ENCODE measurements around the gene PANX3. TPM values are rescaled to one million over a fixed set of nuclear protein-coding genes. Genes with fewer than 3 reads are reported as not detected.

Gene PANX3
- total RNA-seq, 5 donors from 2014 or later (not counting 1 experiment from before 2014, with no cell fraction given): not detected

DNA sequence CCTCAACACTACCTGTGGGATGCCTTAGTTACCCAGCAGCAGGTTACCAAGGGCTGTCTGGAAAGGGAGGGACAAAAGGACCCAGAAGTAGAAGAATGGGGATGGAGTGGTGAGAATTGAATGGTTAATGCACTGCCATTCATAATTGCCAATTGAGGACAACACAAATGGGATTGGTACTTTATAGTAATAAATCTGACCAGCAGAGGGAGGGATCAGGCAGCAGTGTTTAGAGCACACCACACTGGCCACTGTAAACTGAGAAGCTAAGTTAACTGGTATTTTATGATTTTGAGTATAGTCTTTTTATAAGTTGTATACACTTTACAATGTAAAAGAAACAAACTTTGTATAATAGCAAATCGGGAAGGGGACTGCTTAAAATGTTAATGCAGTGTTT, 22.1 kb downstream of the PANX3 start:
- Mint-ChIP-seq H3K9me3 (no peaks in the 10 kb centered on the region), H3K4me3 (no peak overlapping the region), H3K36me3 (peaks cover 59% of the 10 kb centered on the region), H3K27me3 (no peaks in the 10 kb centered on the region), H3K4me1 (peaks cover 2 to 7% (median 3%) of the 10 kb centered on the region in 3 donors), H3K27ac (no peak overlapping the region)
- POLR2A ChIA-PET: interaction anchor here in 1 of 2 donors (0.5 kb wide), 1 partner anchor 860 kb away, joined by 3 read pairs; no protein-coding TSS in a partner anchor
- Histone ChIP-seq H3K4me3 (ENCODE audit: control insufficient read depth in 1 of 2, extremely low read depth in 1 of 2, low read length in 1 of 2) (no peak overlapping the region), H3K4me1 (ENCODE audit: control insufficient read depth in 1 of 2, extremely low read depth in 1 of 2, insufficient read depth in 2 of 2, low read length in 2 of 2) (no peaks in the 10 kb centered on the region), H3K9me3 (no peaks in the 10 kb centered on the region), H3K36me3 (ENCODE audit: control insufficient read depth in 2 of 2, extremely low read depth in 1 of 2, insufficient read depth in 1 of 2, low read length in 1 of 2) (peaks cover 4 to 75% of the 10 kb centered on the region in 2 donors), H3K27ac (ENCODE audit: low read length) (no peak overlapping the region), H3K27me3 (replicated peaks in 1 of 2; ENCODE audit: control insufficient read depth in 2 of 2, extremely low read depth in 1 of 2, insufficient read depth in 2 of 2, low read length in 1 of 2) (no peaks in the 10 kb centered on the region)
- WGBS (ENCODE audit: insufficient coverage): no CpG with 5 or more reads among the region's 1 CpG
- DNase-seq (no peak), ATAC-seq (replicated peaks in 1 of 4) (no peak)
- CTCF ChIA-PET: interaction anchor here in 1 of 2 donors (1.0 kb wide), 2 partner anchors 37 to 161 kb away, joined by 3 read pairs; no protein-coding TSS in a partner anchor

DNA sequence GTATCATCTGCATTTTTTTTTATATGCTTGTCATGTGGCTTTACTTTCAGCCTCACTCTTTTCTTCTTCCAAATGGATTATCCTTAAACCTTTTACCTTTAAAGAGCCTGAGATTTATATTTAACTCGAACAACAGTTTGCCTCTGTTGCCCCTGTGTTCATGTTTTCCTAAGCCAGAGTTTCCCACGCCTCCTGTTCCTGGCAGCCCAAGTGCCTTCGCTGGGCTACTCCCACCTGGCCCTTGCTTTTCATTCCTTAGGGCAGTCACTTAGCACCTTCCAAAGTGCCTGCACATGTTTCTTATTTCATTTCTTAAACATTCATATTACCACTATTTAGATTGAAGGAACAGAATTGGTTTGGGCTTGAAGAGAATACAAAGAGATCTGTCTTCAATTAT, 24.7 kb downstream of the PANX3 start:
- H3K36me3 ChIP-seq (ENCODE audit: control insufficient read depth in 2 of 2, extremely low read depth in 1 of 2, insufficient read depth in 1 of 2, low read length in 1 of 2): peaks cover 0 to 64% of the 10 kb centered on the region in 2 donors
- no peak for ATAC-seq (replicated peaks in 1 of 4)
- CTCF ChIA-PET: no interaction called here

DNA sequence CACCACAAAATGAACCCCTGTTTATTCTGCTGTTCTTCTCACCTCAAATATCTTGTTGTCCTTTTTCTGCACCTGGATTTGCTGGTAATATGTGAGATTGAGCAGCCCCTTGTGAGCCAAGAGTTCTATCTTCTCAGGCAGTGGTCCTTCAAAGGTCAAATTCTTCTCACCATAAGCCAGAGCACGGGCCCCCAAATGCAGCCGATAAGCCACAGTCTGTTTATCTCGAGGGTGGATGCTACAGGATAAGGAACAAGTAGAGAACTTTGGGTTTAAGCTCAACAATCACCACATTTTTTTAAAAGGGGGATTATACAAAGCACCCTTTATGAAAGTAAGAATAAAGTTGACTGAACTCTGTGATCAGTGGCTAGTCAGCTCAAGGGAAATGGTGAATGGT, 27.3 kb downstream of the PANX3 start:
- Histone ChIP-seq H3K27ac (ENCODE audit: low read length) (no peak overlapping the region), H3K4me3 (ENCODE audit: control insufficient read depth in 1 of 2, extremely low read depth in 1 of 2, low read length in 1 of 2) (no peak overlapping the region), H3K36me3 (ENCODE audit: control insufficient read depth in 2 of 2, extremely low read depth in 1 of 2, insufficient read depth in 1 of 2, low read length in 1 of 2) (peaks cover 0 to 38% of the 10 kb centered on the region in 2 donors), H3K4me1 (ENCODE audit: control insufficient read depth in 1 of 2, extremely low read depth in 1 of 2, insufficient read depth in 2 of 2, low read length in 2 of 2) (no peaks in the 10 kb centered on the region), H3K9me3 (no peaks in the 10 kb centered on the region), H3K27me3 (replicated peaks in 1 of 2; ENCODE audit: control insufficient read depth in 2 of 2, extremely low read depth in 1 of 2, insufficient read depth in 2 of 2, low read length in 1 of 2) (no peaks in the 10 kb centered on the region)
- ATAC-seq (replicated peaks in 1 of 4): no peak
- no CpG with 5 or more reads among the region's 3 CpGs for WGBS (ENCODE audit: insufficient coverage)
- CTCF ChIA-PET: interaction anchor here in 1 of 2 donors (0.9 kb wide), 1 partner anchor 238 kb away, joined by 3 read pairs; no protein-coding TSS in a partner anchor
- no peak overlapping the region for H3K4me3 Mint-ChIP-seq
- H3K27ac Mint-ChIP-seq: no peak overlapping the region
- H3K36me3 Mint-ChIP-seq: peaks cover 21% of the 10 kb centered on the region
- no peaks in the 10 kb centered on the region for H3K9me3 Mint-ChIP-seq
- no peak for DNase-seq
- no peaks in the 10 kb centered on the region for H3K4me1 Mint-ChIP-seq
- no peaks in the 10 kb centered on the region for H3K27me3 Mint-ChIP-seq
- POLR2A ChIA-PET: no interaction called here

More for the DNA sequence above, 24.7 kb downstream of the PANX3 start:
- DNase-seq: no peak
- Histone ChIP-seq H3K27ac (ENCODE audit: low read length) (no peak overlapping the region), H3K9me3 (no peaks in the 10 kb centered on the region), H3K4me3 (ENCODE audit: control insufficient read depth in 1 of 2, extremely low read depth in 1 of 2, low read length in 1 of 2) (no peak overlapping the region), H3K4me1 (ENCODE audit: control insufficient read depth in 1 of 2, extremely low read depth in 1 of 2, insufficient read depth in 2 of 2, low read length in 2 of 2) (no peaks in the 10 kb centered on the region), H3K27me3 (replicated peaks in 1 of 2; ENCODE audit: control insufficient read depth in 2 of 2, extremely low read depth in 1 of 2, insufficient read depth in 2 of 2, low read length in 1 of 2) (no peaks in the 10 kb centered on the region)
- Mint-ChIP-seq H3K27ac (no peak overlapping the region), H3K4me3 (no peak overlapping the region), H3K9me3 (no peaks in the 10 kb centered on the region), H3K36me3 (peaks cover 45% of the 10 kb centered on the region), H3K4me1 (no peaks in the 10 kb centered on the region), H3K27me3 (no peaks in the 10 kb centered on the region)
- POLR2A ChIA-PET: interaction anchor here in 1 of 2 donors (0.6 kb wide), 1 partner anchor 13 kb away, joined by 3 read pairs; the partner anchor contains the start of gene TBRG1
- 94% methylated on average over 3 of the region's 3 CpGs for WGBS (ENCODE audit: insufficient coverage)

DNA sequence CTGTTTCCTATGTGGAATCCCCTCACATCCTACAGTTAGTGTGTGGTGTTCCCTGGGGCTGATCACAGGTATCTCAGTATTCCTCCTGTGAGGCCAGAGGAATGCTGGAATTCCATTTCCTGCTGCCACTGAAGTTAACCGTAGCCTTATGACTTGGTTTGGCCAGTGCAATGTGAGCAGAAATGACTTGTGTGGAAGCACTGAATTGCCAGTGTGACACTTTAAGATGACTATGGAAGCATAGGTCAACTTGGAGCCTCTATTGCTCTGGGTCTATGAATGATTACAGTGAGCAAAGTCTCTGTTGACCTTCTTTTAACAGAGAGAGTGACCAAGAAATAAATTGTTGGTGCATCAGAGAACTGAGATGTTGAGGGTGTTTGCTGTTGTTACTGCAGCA, 28.0 kb downstream of the PANX3 start:
- DNase-seq: no peak
- H3K27ac Mint-ChIP-seq: no peak overlapping the region
- no peaks in the 10 kb centered on the region for H3K27me3 ChIP-seq (replicated peaks in 1 of 2; ENCODE audit: control insufficient read depth in 2 of 2, extremely low read depth in 1 of 2, insufficient read depth in 2 of 2, low read length in 1 of 2)
- peaks cover 17% of the 10 kb centered on the region for H3K36me3 Mint-ChIP-seq
- no peaks in the 10 kb centered on the region for H3K9me3 Mint-ChIP-seq
- peaks cover 0 to 35% of the 10 kb centered on the region in 2 donors for H3K36me3 ChIP-seq (ENCODE audit: control insufficient read depth in 2 of 2, extremely low read depth in 1 of 2, insufficient read depth in 1 of 2, low read length in 1 of 2)
- ChIA-PET CTCF (interaction anchor here in 1 of 2 donors (0.9 kb wide), 1 partner anchor 237 kb away, joined by 3 read pairs; no protein-coding TSS in a partner anchor), POLR2A (no interaction called here)
- no peak for ATAC-seq (replicated peaks in 1 of 4)
- H3K4me3 Mint-ChIP-seq: no peak overlapping the region
- H3K27ac ChIP-seq (ENCODE audit: low read length): no peak overlapping the region
- H3K9me3 ChIP-seq: no peaks in the 10 kb centered on the region
- no peak overlapping the region for H3K4me3 ChIP-seq (ENCODE audit: control insufficient read depth in 1 of 2, extremely low read depth in 1 of 2, low read length in 1 of 2)
- no peaks in the 10 kb centered on the region for H3K4me1 Mint-ChIP-seq
- no peaks in the 10 kb centered on the region for H3K4me1 ChIP-seq (ENCODE audit: control insufficient read depth in 1 of 2, extremely low read depth in 1 of 2, insufficient read depth in 2 of 2, low read length in 2 of 2)
- no peaks in the 10 kb centered on the region for H3K27me3 Mint-ChIP-seq
- WGBS (ENCODE audit: insufficient coverage): 100% methylated on average over 1 of the region's 1 CpG

DNA sequence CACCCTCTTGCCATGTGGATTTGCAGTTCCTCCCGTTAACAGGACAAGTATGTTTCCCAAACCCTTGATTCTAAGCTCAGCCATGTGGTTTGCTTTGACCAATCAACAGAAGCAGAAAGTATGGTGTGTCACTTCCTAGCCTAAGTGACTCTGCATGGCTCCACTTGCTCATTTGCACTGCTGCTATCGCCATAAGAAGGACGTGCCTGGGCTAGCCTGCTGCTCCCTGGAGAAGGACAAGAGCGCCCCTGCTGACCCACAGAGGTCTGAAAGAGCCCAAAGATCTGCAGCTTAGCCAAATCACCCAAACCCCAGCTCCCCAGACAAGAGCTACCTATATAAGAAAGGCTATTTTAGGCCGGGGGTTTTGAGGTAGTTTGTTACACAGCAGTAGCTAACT, 29.4 kb downstream of the PANX3 start:
- no peak overlapping the region for H3K4me3 Mint-ChIP-seq
- Histone ChIP-seq H3K4me1 (ENCODE audit: control insufficient read depth in 1 of 2, extremely low read depth in 1 of 2, insufficient read depth in 2 of 2, low read length in 2 of 2) (peaks cover 0 to 3% of the 10 kb centered on the region in 2 experiments), H3K36me3 (ENCODE audit: control insufficient read depth in 2 of 2, extremely low read depth in 1 of 2, insufficient read depth in 1 of 2, low read length in 1 of 2) (peaks cover 0 to 26% of the 10 kb centered on the region in 2 donors), H3K27me3 (replicated peaks in 1 of 2; ENCODE audit: control insufficient read depth in 2 of 2, extremely low read depth in 1 of 2, insufficient read depth in 2 of 2, low read length in 1 of 2) (no peaks in the 10 kb centered on the region), H3K27ac (ENCODE audit: low read length) (no peak overlapping the region), H3K9me3 (no peaks in the 10 kb centered on the region), H3K4me3 (ENCODE audit: control insufficient read depth in 1 of 2, extremely low read depth in 1 of 2, low read length in 1 of 2) (no peak overlapping the region)
- WGBS (ENCODE audit: insufficient coverage): 88% methylated on average over 1 of the region's 5 CpGs
- peaks cover 16% of the 10 kb centered on the region for H3K36me3 Mint-ChIP-seq
- ChIA-PET CTCF (interaction anchor here in 1 of 2 donors (1.2 kb wide), 1 partner anchor 154 kb away, joined by 3 read pairs; no protein-coding TSS in a partner anchor), POLR2A (no interaction called here)
- peaks cover 0 to 4% (median 3%) of the 10 kb centered on the region in 3 donors for H3K4me1 Mint-ChIP-seq
- H3K9me3 Mint-ChIP-seq: no peaks in the 10 kb centered on the region
- no peaks in the 10 kb centered on the region for H3K27me3 Mint-ChIP-seq
- no peak overlapping the region for H3K27ac Mint-ChIP-seq
- no peak for ATAC-seq (replicated peaks in 1 of 4)
- no peak for DNase-seq

DNA sequence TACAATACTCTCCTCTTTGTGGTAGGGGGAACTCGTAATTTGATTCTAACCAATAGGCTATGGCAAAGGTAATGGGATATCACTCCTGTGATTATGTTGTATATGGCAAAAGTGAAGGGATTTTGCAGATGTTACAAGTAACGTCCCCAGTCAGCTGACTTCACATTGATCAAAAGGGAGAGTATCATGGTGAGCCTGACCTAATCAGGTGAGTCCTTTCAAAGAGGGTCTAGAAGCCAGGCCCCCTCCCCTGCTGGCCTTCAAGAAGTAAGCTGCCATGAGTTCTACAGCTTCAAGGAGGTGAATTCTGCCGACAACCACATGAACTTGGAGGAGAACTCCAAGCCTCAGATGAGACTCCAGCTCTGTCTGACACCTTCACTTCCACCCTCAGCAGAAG, 31.4 kb downstream of the PANX3 start:
- ChIA-PET CTCF (interaction anchor here (1.4 to 3.2 kb wide), 3 partner anchors 27 to 194 kb away, joined by 3 to 10 read pairs (median 3); no protein-coding TSS in a partner anchor), POLR2A (no interaction called here)
- Histone ChIP-seq H3K4me3 (ENCODE audit: control insufficient read depth in 1 of 2, extremely low read depth in 1 of 2, low read length in 1 of 2) (no peak overlapping the region), H3K4me1 (ENCODE audit: control insufficient read depth in 1 of 2, extremely low read depth in 1 of 2, insufficient read depth in 2 of 2, low read length in 2 of 2) (peaks cover 0 to 3% of the 10 kb centered on the region in 2 experiments), H3K27me3 (replicated peaks in 1 of 2; ENCODE audit: control insufficient read depth in 2 of 2, extremely low read depth in 1 of 2, insufficient read depth in 2 of 2, low read length in 1 of 2) (no peaks in the 10 kb centered on the region), H3K36me3 (ENCODE audit: control insufficient read depth in 2 of 2, extremely low read depth in 1 of 2, insufficient read depth in 1 of 2, low read length in 1 of 2) (peaks cover 3 to 8% of the 10 kb centered on the region in 2 donors), H3K27ac (ENCODE audit: low read length) (no peak overlapping the region), H3K9me3 (no peaks in the 10 kb centered on the region)
- Mint-ChIP-seq H3K4me3 (no peak overlapping the region), H3K9me3 (no peaks in the 10 kb centered on the region), H3K4me1 (peaks cover 0 to 4% (median 3%) of the 10 kb centered on the region in 3 donors), H3K27me3 (no peaks in the 10 kb centered on the region), H3K36me3 (peaks cover 4% of the 10 kb centered on the region), H3K27ac (no peak overlapping the region)
- DNase-seq (no peak), ATAC-seq (replicated peaks in 1 of 4) (no peak)
- 83% methylated on average over 2 of the region's 3 CpGs for WGBS (ENCODE audit: insufficient coverage)

Data from T-cell (primary cell).